ENCODE data around the gene TMA16.

DNA sequence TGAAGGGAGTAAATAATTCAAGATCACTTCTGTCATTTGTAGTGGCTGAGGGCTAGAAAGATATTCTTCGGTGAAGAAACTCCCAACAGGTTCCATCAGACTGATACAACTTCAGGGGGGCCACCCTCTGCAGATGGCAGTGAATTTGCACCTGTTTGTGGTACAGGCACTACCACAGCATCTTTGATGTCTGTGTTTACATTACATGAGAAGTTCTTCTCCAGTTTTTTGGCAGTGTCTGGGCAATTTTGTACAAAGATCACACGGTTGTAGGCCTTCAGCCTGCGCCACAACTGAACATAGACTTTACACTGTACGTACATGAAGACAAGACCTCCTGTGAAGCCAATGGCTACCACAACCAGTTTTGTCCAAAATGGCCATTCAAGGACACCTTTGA lies 34.2 kb downstream of the TMA16 start:
- TF ChIP-seq, protein P1, sequence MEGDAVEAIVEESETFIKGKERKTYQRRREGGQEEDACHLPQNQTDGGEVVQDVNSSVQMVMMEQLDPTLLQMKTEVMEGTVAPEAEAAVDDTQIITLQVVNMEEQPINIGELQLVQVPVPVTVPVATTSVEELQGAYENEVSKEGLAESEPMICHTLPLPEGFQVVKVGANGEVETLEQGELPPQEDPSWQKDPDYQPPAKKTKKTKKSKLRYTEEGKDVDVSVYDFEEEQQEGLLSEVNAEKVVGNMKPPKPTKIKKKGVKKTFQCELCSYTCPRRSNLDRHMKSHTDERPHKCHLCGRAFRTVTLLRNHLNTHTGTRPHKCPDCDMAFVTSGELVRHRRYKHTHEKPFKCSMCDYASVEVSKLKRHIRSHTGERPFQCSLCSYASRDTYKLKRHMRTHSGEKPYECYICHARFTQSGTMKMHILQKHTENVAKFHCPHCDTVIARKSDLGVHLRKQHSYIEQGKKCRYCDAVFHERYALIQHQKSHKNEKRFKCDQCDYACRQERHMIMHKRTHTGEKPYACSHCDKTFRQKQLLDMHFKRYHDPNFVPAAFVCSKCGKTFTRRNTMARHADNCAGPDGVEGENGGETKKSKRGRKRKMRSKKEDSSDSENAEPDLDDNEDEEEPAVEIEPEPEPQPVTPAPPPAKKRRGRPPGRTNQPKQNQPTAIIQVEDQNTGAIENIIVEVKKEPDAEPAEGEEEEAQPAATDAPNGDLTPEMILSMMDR (IDR thresholded peaks at IDR 0.05): no peak
- no peak for TF ChIP-seq POLR2A (IDR thresholded peaks at IDR 0.05)
